Measurements from ENCODE around the gene GREB1L.

The GREB1L gene

GRCh38 chr18:21444465-21445212, 202.6 kb downstream of the GREB1L start:
- no peak for DNase-seq (ENCODE audit: low read depth in 2 of 2, low spot score in 1 of 2)

DNA sequence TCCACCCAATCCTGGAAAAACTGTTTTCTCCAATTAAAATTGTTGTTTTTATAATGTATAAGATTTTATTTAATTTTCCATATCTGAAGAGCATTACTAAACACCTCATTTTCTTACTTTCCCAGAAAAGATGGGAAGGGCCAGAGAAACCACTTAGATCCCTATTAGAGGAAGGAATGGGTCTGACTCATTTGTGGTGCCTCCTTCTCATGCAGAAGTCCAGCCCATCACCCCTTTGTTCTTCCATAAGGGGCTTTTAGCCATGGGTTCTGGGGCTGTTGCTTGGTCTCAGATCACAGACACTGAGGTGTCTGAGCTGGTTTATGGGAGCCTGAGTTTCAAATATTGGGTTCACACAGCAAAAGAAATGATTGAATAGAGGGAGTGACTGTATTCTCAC, 206.3 kb downstream of the GREB1L start:
- DNase-seq (ENCODE audit: low read depth in 2 of 2, low spot score in 1 of 2): no peak

DNA sequence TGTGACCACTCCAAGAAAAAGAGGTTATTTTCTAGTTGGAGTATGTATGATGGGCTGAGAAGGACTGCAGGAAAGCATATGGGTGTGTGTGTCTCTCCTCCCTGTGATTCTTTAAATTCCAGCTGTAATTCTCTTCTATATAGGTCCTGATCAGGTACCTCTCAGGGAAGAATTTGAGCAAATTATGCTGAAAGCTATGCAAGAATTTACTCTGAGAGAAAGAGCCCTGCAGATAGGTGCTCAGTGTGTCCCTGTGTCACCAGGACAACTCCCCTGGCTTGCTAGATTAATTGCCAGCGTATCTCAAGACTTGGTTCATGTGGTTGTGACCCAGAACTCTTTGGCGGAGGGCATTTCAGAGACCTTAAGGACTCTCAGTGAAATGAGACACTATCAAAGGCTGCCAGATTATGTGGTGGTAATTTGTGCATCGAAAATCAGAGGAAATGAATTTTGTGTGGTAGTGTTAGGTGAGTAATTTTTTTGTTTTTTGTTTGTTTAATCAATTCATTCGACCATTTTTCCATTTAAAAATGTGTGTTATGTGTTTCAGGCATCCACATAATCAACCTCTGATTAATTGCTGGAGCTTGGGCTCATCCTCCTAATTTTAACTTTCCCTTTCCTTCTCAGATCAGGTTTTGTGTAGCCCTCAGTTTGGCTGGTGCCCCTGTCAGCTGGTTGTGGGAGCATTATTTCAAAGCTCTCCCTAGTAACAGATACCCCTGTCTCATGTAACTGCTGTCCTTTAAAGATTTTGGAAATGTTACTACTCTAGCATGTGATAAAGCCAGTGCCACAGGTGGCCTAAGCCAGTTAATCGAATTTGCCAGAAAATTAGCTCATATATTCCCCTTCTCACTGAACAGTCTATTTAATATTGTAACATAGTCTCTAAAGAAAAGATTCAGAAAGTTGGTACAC, 207.6 kb downstream of the GREB1L start:
- no peak for DNase-seq (ENCODE audit: low read depth in 2 of 2, low spot score in 1 of 2)

- DNase-seq (ENCODE audit: low read depth in 2 of 2, low spot score in 1 of 2): no peak
Measured at GRCh38 chr18:21450503-21450902, 208.5 kb downstream of the GREB1L start.

GRCh38 chr18:21450913-21451312, 208.9 kb downstream of the GREB1L start:
- DNase-seq (ENCODE audit: low read depth in 2 of 2, low spot score in 1 of 2): no peak

DNA sequence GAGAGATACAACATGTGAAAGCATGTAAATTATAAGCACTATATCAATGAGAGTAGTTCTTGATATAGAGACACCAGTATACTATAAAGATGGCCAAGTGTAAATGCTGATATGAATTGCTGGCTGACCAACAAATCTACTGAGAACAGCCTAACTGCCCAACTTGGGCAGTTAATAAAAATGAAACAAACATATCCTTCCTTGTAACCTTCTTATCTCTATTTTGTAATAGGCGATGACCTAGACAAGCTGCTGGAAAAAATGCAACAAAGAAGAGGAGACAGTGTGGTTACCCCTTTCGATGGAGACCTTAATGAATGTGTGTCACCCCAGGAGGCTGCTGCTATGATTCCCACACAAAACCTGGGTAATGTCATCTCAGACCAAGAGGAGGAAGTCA, 209.8 kb downstream of the GREB1L start:
- DNase-seq (ENCODE audit: low read depth in 2 of 2, low spot score in 1 of 2): no peak

DNA sequence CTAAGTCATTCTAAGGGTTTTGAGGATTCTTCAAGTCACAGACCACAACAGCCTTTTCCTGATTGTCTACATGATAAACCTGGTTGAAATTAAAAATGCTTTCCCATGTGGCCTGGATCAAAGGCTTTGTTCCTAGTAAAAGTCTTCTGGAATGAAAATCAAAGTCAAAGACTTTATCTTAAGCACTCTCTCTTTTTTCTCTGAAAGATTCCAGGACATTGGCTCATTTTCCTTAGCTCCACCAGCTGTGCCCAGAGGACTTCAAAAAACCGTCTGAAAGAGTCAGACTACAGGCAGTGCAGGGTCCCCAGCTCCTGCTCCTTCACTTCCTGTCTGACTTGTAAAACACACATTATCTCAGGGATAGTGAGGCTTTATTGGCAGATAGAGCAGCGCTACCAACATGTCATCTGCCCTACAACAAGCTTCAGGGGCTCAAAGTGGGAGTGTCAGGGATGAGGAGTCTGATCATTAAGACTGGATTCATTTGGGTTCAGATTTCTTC, 210.3 kb downstream of the GREB1L start:
- DNase-seq (ENCODE audit: low read depth in 2 of 2, low spot score in 1 of 2): no peak

GRCh38 chr18:21452796-21453510, 210.9 kb downstream of the GREB1L start:
- DNase-seq (ENCODE audit: low read depth in 2 of 2, low spot score in 1 of 2): no peak

GRCh38 chr18:21453511-21453901, 211.5 kb downstream of the GREB1L start:
- DNase-seq (ENCODE audit: low read depth in 2 of 2, low spot score in 1 of 2): no peak

DNA sequence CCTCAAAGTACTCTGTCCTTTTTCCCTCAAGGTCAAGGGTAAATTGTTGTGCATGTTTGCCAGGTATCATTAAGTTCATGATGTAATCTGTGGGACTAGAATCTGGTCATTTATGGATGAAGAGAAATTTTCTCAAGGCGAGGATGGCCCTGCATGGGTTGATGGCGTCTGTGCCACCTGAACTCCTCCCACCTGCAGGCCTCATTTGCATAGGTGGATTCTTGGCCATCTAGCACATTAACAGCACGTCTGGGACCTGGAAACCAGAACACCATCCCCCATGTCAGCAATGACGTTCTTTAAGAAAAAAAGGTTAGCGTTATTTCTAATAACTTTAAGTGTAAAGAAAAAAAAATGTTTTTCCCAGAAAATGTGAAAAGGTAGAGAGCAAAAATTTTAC, 212.7 kb downstream of the GREB1L start:
- no peak for DNase-seq (ENCODE audit: low read depth in 2 of 2, low spot score in 1 of 2)

- DNase-seq (ENCODE audit: low read depth in 2 of 2, low spot score in 1 of 2): no peak
Measured at GRCh38 chr18:21456428-21457178, 214.6 kb downstream of the GREB1L start.

DNA sequence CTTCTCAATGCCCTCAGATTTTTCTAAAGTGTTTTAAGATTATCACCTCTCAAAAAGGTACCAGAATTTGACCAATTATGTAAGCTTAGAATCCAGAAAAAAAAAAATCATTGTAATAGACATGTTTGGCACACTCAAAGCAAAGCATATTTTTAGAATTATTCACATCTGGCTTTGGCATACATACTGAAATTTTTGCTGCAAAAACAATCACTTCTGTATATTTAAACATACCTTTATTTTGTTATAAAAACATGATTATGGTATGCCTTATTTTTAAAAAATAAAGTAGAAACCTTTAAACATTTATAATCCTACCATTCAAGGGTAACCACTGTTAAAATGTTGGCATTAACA, 215.1 kb downstream of the GREB1L start:
- no peak for DNase-seq (ENCODE audit: low read depth in 2 of 2, low spot score in 1 of 2)

- no peak for DNase-seq (ENCODE audit: low read depth in 2 of 2, low spot score in 1 of 2)
Measured at GRCh38 chr18:21458310-21458709, 216.3 kb downstream of the GREB1L start.

GRCh38 chr18:21458788-21459187, 216.8 kb downstream of the GREB1L start:
- DNase-seq (ENCODE audit: low read depth in 2 of 2, low spot score in 1 of 2): no peak

GRCh38 chr18:21459706-21460286, 217.8 kb downstream of the GREB1L start:
- DNase-seq (ENCODE audit: low read depth in 2 of 2, low spot score in 1 of 2): no peak

DNA sequence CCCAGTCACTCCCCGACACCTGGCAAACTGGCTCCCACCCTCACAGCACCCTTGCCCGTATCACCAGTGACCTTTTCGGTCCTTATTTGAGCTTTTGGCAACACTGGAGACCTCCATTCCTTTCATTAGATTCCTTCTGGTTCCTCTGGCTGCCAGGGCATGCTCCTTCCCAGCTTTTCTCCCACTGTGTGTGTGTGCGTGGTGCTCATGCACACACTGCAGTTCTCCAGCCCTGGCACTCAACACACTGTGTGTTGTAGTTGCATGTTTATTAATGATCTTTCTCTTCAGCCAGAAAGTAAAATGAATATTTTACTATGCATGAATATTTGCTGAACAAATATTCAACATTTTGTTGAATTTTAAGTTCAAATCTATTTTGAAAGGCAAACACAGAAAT, 219.4 kb downstream of the GREB1L start:
- DNase-seq (ENCODE audit: low read depth in 2 of 2, low spot score in 1 of 2): no peak

GRCh38 chr18:21463718-21464117, 221.7 kb downstream of the GREB1L start:
- DNase-seq (ENCODE audit: low read depth in 2 of 2, low spot score in 1 of 2): no peak

GRCh38 chr18:21468514-21469164, 226.6 kb downstream of the GREB1L start:
- no peak for DNase-seq (ENCODE audit: low read depth in 2 of 2, low spot score in 1 of 2)

- DNase-seq (ENCODE audit: low read depth in 2 of 2, low spot score in 1 of 2): no peak
Measured at GRCh38 chr18:21472741-21473140, 230.7 kb downstream of the GREB1L start.

DNA sequence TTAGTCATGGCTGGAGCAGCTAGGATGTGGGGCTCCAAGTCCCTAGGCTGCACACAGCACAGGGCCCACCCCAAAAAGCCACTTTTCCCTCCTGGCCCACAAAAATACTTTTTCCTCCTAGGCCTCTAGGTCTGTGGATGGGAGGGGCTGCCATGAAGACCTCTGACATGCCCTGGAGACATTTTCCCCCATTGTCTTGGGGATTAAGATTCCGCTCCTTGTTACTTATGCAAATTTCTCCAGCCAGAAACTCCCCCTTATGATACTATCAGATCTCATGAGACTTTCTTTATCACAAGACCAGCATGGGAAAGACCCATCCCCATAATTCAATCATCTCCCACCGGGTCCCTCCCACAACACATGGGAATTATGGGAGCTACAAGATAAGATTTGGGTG, 232.6 kb downstream of the GREB1L start:
- DNase-seq (ENCODE audit: low read depth in 2 of 2, low spot score in 1 of 2): no peak
